Lower lobe of right lung (tissue), 2 donors: ENCODE data around the gene CXCL16. TPM values are rescaled to one million over a fixed set of nuclear protein-coding genes. Genes with fewer than 3 reads are reported as not detected.
A peak's percentile ranks its signal among the peaks of the same experiment; 100 is the strongest.

ENCODE experiments used
- ATAC-seq, 2 donors: fragments of 200-7000 bp; cut with Tn5 transposase; one replicate each; pipeline ENCODE4 v1.9.1; 2020 to 2022; ENCODE audit warnings: mild to moderate bottlenecking in 2 of 2, moderate library complexity in 2 of 2
- DNase-seq: peaks from one replicate; pipeline ENCODE4 v3.0.0-alpha.2; 2020
- H3K27ac ChIP-seq: fragments of 200-600 bp; one replicate; pipeline ENCODE4 v1.8.0; 2022
- H3K27me3 ChIP-seq: fragments of 200-600 bp; one replicate; pipeline ENCODE4 v1.8.0; 2022; ENCODE audit warnings: low read depth
- H3K36me3 ChIP-seq: fragments of 200-600 bp; one replicate; pipeline ENCODE4 v1.8.0; 2022; ENCODE audit warnings: mild to moderate bottlenecking
- H3K4me1 ChIP-seq: fragments of 200-600 bp; one replicate; pipeline ENCODE4 v1.8.0; 2022
- H3K4me3 ChIP-seq: fragments of 200-600 bp; one replicate; pipeline ENCODE4 v1.8.0; 2022; ENCODE audit warnings: mild to moderate bottlenecking
- H3K9me3 ChIP-seq: fragments of 200-600 bp; one replicate; pipeline ENCODE4 v1.8.0; 2022
- CTCF ChIP-seq: fragments of 200-600 bp; IDR thresholded peaks from one replicate; pipeline ENCODE4 v1.8.0; 2022; ENCODE audit warnings: antibody characterized with exemption, mild to moderate bottlenecking
- intact Hi-C: fragments of 100-400 bp; cut with DNase I; formaldehyde crosslinking; loops from one replicate; pipeline ENCODE4 v1.11.0; 2022
- total RNA-seq: library from RNA; stranded (reverse); fragmentation: NEBNext Ultra II Directional; extraction: Animal tissue kit (Norgen Biotek cat#: 25700); gene quantifications from one replicate; pipeline ENCODE4 v1.2.1, GENCODE V29; 2021
- donor health status: DM: no; HTN: yes; CAD: no; lungs with severe emphysema.

Gene CXCL16
- total RNA-seq, 1 donor from 2014 or later, result 249 TPM

GRCh38 chr17:4728124-4728523, 11.6 kb downstream of the CXCL16 start:
- Histone ChIP-seq H3K4me1 (peaks cover 23% of the 10 kb centered on the region), H3K4me3 (no peak overlapping the region), H3K9me3 (no peaks in the 10 kb centered on the region), H3K27ac (peak overlapping the region; percentile 46), H3K27me3 (no peaks in the 10 kb centered on the region), H3K36me3 (peaks cover 7% of the 10 kb centered on the region)
- ATAC-seq (peak in 1 of 2 donors; percentile 7), DNase-seq (peak; percentile 70)
- intact Hi-C loops, result no loop called here
- TF ChIP-seq CTCF, result no peak

GRCh38 chr17:4725646-4726310, 13.9 kb downstream of the CXCL16 start:
- Histone ChIP-seq H3K4me1 (peaks cover 19% of the 10 kb centered on the region), H3K9me3 (no peaks in the 10 kb centered on the region), H3K27me3 (no peaks in the 10 kb centered on the region), H3K36me3 (peaks cover under 1% of the 10 kb centered on the region), H3K27ac (peak overlapping the region; percentile 60), H3K4me3 (no peak overlapping the region)
- no peak for TF ChIP-seq CTCF
- intact Hi-C loops, result no loop called here
- DNase-seq (no peak), ATAC-seq (peak in 1 of 2 donors; percentile 3)

GRCh38 chr17:4724650-4725049, 15.1 kb downstream of the CXCL16 start:
- Histone ChIP-seq H3K9me3 (no peaks in the 10 kb centered on the region), H3K27ac (no peak overlapping the region), H3K4me1 (peaks cover 20% of the 10 kb centered on the region), H3K36me3 (peaks cover 11% of the 10 kb centered on the region), H3K4me3 (no peak overlapping the region), H3K27me3 (no peaks in the 10 kb centered on the region)
- TF ChIP-seq CTCF, result no peak
- intact Hi-C loops, result no loop called here
- ATAC-seq, result no peak
- DNase-seq, result peak; percentile 11

- DNase-seq, result peak; percentile 17
- H3K4me3 ChIP-seq, result no peak overlapping the region
- H3K36me3 ChIP-seq, result peaks cover 30% of the 10 kb centered on the region
- H3K27me3 ChIP-seq, result no peaks in the 10 kb centered on the region
- no peak for TF ChIP-seq CTCF
- H3K9me3 ChIP-seq, result no peaks in the 10 kb centered on the region
- peaks cover 19% of the 10 kb centered on the region for H3K4me1 ChIP-seq
- H3K27ac ChIP-seq, result no peak overlapping the region
- ATAC-seq, result no peak
- intact Hi-C loops, result no loop called here
Measured at GRCh38 chr17:4722678-4723240, 17.0 kb downstream of the CXCL16 start.

GRCh38 chr17:4721203-4722135, 18.3 kb downstream of the CXCL16 start:
- intact Hi-C loops, result no loop called here
- ATAC-seq, result peak; percentile 86 to 93
- peak overlapping the region; percentile 72 for H3K27ac ChIP-seq

More at GRCh38 chr17:4721203-4722135, 18.3 kb downstream of the CXCL16 start:
- Histone ChIP-seq H3K36me3 (peaks cover 43% of the 10 kb centered on the region), H3K9me3 (no peaks in the 10 kb centered on the region), H3K27me3 (no peaks in the 10 kb centered on the region), H3K4me3 (no peak overlapping the region), H3K4me1 (peaks cover 16% of the 10 kb centered on the region)
- peak; percentile 76 for DNase-seq
- no peak for TF ChIP-seq CTCF
